NCI-H2029 (cell line): ENCODE results near the gene PPRC1.

Source experiments
- DNase-seq: peaks from one replicate; lab custom pipeline; 2025; lab: John Stamatoyannopoulos, UW

The PPRC1 gene

GRCh38 chr10:102195296-102195870, 62.5 kb downstream of the PPRC1 start:
- no peak for DNase-seq

- no peak for DNase-seq
Observed at GRCh38 chr10:102196893-102197292, 64.1 kb downstream of the PPRC1 start.

GRCh38 chr10:102198027-102198426, 65.2 kb downstream of the PPRC1 start:
- DNase-seq = no peak
